Endothelial cell (in vitro differentiated cells): ENCODE results near the gene LGR6. TPM values are rescaled to one million over a fixed set of nuclear protein-coding genes. Genes with fewer than 3 reads are reported as not detected.

Experiments used
- DNase-seq: peaks from one replicate; pipeline ENCODE4 v3.0.0; 2021; ENCODE audit warnings: low spot score
- H3K27ac Mint-ChIP-seq: one replicate; pipeline ENCODE4 v1.8.0; 2021; ENCODE audit warnings: mixed read lengths, inconsistent platforms; ENCODE audit not compliant: unreplicated experiment
- H3K27me3 Mint-ChIP-seq: one replicate; pipeline ENCODE4 v1.8.0; 2021; ENCODE audit warnings: mild to moderate bottlenecking, moderate library complexity, mixed read lengths, inconsistent platforms; ENCODE audit not compliant: unreplicated experiment
- H3K36me3 Mint-ChIP-seq: one replicate; pipeline ENCODE4 v1.8.0; 2021; ENCODE audit warnings: mild to moderate bottlenecking, low read depth, mixed read lengths, inconsistent platforms; ENCODE audit not compliant: unreplicated experiment
- H3K4me1 Mint-ChIP-seq: one replicate; pipeline ENCODE4 v1.8.0; 2021; ENCODE audit warnings: mild to moderate bottlenecking, mixed read lengths, inconsistent platforms; ENCODE audit not compliant: unreplicated experiment
- H3K4me3 Mint-ChIP-seq: one replicate; pipeline ENCODE4 v1.8.0; 2021; ENCODE audit warnings: mild to moderate bottlenecking, mixed read lengths, inconsistent platforms; ENCODE audit not compliant: unreplicated experiment
- H3K9me3 Mint-ChIP-seq: one replicate; pipeline ENCODE4 v1.8.0; 2021; ENCODE audit warnings: mixed read lengths, inconsistent platforms; ENCODE audit not compliant: unreplicated experiment
- CTCF ChIP-seq: fragments of 200-600 bp; sonication (generic); IDR thresholded peaks from one replicate; pipeline ENCODE4 v1.5.0; 2021; ENCODE audit warnings: antibody characterized with exemption; ENCODE audit not compliant: unreplicated experiment
- total RNA-seq: library from RNA; stranded (reverse); fragmentation: NEBNext Ultra II Directional; extraction: Animal tissue kit (Norgen Biotek cat#: 25700); gene quantifications from one replicate; pipeline ENCODE4 v1.2.1, GENCODE V29; 2021; ENCODE audit not compliant: unreplicated experiment

LGR6 gene
- total RNA-seq, 1 donor from 2014 or later, result 0.23 TPM

DNA sequence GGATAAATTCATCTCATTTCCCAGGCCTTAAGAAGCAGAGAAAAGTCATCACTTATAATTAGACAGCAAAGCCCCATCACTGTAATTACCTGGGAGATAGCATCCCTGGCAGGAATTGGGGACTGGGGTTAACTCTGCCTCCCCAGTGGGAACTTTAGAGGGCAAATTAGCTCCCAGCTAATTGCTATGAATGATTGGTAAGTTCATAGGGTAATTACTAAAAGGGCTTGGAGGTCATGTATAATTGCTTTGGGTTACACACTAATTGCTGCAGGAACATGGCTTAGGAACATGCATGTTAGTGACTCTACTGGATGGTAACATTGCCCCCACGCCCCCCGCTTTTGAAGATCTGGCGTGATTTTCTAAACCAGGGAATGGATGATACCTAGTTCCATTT lies 83.3 kb downstream of the LGR6 start:
- no peaks in the 10 kb centered on the region for H3K36me3 Mint-ChIP-seq

DNA sequence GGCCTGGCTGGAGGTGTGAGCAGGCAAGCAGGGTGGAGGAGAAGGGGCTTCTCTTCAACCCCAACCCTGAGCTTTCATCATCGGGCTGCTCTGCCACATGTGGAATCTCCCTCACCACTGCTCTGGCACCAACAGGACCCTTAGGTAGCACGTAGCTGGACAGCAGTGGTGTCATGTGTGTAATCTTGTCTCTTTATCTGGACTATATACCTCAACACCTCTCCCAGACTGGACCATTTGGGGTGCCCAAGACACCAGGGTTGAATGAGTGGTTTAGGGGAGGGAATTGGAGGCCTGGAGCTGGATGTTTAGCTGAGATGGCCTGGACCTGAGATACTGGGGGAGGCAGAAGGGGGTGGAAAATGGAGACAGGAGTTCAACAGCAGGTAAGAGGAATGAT lies 85.2 kb downstream of the LGR6 start:
- Mint-ChIP-seq H3K4me1 (peaks cover 10% of the 10 kb centered on the region), H3K27ac (no peak overlapping the region), H3K27me3 (peaks cover 2% of the 10 kb centered on the region), H3K9me3 (no peaks in the 10 kb centered on the region), H3K4me3 (no peak overlapping the region), H3K36me3 (no peaks in the 10 kb centered on the region)
- TF ChIP-seq CTCF, result no peak
- no peak for DNase-seq

More for the DNA sequence above, 83.3 kb downstream of the LGR6 start:
- Mint-ChIP-seq H3K9me3 (no peaks in the 10 kb centered on the region), H3K27ac (no peak overlapping the region), H3K4me3 (no peak overlapping the region), H3K27me3 (no peaks in the 10 kb centered on the region), H3K4me1 (peaks cover 10% of the 10 kb centered on the region)
- no peak for TF ChIP-seq CTCF
- no peak for DNase-seq

GRCh38 chr1:202279806-202280205 lies 86.2 kb downstream of the LGR6 start:
- H3K4me1 Mint-ChIP-seq, result peaks cover 8% of the 10 kb centered on the region
- peaks cover 6% of the 10 kb centered on the region for H3K27me3 Mint-ChIP-seq
- H3K36me3 Mint-ChIP-seq, result no peaks in the 10 kb centered on the region
- no peak overlapping the region for H3K4me3 Mint-ChIP-seq
- H3K27ac Mint-ChIP-seq, result no peak overlapping the region
- no peak for DNase-seq
- no peak for TF ChIP-seq CTCF
- no peaks in the 10 kb centered on the region for H3K9me3 Mint-ChIP-seq

DNA sequence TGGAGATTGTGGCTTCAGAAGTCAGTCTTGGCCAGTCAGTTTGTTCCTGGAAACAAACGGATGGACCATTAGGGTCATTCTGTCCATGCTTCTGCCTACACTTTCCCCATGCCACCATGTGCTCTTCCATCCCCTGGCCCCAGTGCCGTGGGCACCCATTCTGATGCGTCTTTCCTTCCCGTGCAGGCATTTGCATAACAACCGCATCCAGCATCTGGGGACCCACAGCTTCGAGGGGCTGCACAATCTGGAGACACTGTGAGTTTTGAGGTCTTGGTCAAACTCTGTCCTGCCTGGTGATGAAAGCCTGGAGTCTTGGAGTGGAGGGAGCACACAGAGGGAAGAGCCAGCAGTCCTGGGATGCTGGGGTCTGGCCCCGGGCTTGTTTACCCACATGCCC lies 87.0 kb downstream of the LGR6 start:
- Mint-ChIP-seq H3K36me3 (no peaks in the 10 kb centered on the region), H3K9me3 (no peaks in the 10 kb centered on the region), H3K27me3 (peaks cover 6% of the 10 kb centered on the region), H3K4me1 (peaks cover 8% of the 10 kb centered on the region), H3K4me3 (no peak overlapping the region), H3K27ac (no peak overlapping the region)
- no peak for DNase-seq
- no peak for TF ChIP-seq CTCF

GRCh38 chr1:202281316-202282024 lies 87.9 kb downstream of the LGR6 start:
- H3K9me3 Mint-ChIP-seq, result no peaks in the 10 kb centered on the region
- peaks cover 8% of the 10 kb centered on the region for H3K4me1 Mint-ChIP-seq
- no peak for TF ChIP-seq CTCF
- peaks cover 6% of the 10 kb centered on the region for H3K27me3 Mint-ChIP-seq
- peak overlapping the region; percentile 53 for H3K27ac Mint-ChIP-seq
- no peak overlapping the region for H3K4me3 Mint-ChIP-seq
- no peak for DNase-seq
- H3K36me3 Mint-ChIP-seq, result no peaks in the 10 kb centered on the region
